Astrocyte of the cerebellum (primary cell): ENCODE data around the gene HDAC4.

Experiments used
- DNase-seq: peaks from one replicate; pipeline ENCODE4 v3.0.0-alpha.2; 2011; ENCODE audit warnings: low read depth
- H3K4me3 ChIP-seq: 2 replicates; pipeline ENCODE4 v1.5.1; 2011; ENCODE audit warnings: mild to moderate bottlenecking, low read depth, low read length, moderate library complexity
- in situ Hi-C: cut with HindIII; loops from 2 replicates; pipeline ENCODE4 v1.10.0; 2017; ENCODE audit warnings: low sequenced_read_pairs
- TF ChIP-seq, protein P1 (sequence below): IDR thresholded peaks from 2 replicates; pipeline ENCODE4 v1.5.1; 2012; ENCODE audit warnings: low read length, low read depth, moderate library complexity, mild to moderate bottlenecking; ENCODE audit errors: missing control alignments

HDAC4 gene

GRCh38 chr2:239022437-239023260, 378.2 kb downstream of the HDAC4 start:
- no peak overlapping the region for H3K4me3 ChIP-seq
- in situ Hi-C loops, result no loop called here
- TF ChIP-seq, protein P1, sequence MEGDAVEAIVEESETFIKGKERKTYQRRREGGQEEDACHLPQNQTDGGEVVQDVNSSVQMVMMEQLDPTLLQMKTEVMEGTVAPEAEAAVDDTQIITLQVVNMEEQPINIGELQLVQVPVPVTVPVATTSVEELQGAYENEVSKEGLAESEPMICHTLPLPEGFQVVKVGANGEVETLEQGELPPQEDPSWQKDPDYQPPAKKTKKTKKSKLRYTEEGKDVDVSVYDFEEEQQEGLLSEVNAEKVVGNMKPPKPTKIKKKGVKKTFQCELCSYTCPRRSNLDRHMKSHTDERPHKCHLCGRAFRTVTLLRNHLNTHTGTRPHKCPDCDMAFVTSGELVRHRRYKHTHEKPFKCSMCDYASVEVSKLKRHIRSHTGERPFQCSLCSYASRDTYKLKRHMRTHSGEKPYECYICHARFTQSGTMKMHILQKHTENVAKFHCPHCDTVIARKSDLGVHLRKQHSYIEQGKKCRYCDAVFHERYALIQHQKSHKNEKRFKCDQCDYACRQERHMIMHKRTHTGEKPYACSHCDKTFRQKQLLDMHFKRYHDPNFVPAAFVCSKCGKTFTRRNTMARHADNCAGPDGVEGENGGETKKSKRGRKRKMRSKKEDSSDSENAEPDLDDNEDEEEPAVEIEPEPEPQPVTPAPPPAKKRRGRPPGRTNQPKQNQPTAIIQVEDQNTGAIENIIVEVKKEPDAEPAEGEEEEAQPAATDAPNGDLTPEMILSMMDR, result no peak
- no peak for DNase-seq

DNA sequence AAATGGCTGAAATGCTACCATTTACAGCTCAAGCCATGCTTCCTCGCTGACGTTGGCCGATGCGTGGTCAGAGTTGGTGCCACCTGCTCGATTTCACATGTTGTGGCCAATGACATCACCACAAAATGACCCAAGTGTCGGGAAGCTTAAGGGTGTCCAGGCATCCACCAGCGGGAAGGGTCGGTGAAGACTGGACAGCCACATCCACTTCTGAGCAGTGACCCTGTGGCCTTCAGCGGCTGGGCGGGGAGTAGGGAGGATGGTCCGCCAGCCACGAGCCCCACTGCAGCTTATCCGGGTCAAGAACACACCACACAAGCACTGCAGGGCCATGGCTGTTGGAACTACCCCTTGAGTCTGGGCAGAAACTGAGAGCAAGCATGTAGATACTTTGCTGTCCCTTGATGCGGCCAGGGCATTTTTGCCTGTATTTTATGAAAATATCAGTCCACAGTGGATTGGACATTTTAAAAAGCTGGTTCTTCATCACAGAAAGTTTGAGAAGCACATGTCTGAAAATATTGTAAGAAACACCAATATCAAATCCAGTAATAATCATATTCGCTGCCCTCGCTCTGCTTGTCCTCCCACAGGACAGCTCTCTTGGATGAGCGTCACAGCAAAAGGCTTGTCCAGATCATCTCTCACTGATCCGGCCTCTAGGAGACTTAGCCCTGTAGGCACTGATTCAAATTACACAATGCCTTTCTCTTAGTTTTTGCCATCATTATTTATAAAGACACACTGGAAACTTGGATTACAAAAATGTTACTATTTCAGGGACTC, 379.0 kb downstream of the HDAC4 start:
- in situ Hi-C loops, result no loop called here
- no peak for DNase-seq
- TF ChIP-seq, protein P1, result no peak
- no peak overlapping the region for H3K4me3 ChIP-seq

DNA sequence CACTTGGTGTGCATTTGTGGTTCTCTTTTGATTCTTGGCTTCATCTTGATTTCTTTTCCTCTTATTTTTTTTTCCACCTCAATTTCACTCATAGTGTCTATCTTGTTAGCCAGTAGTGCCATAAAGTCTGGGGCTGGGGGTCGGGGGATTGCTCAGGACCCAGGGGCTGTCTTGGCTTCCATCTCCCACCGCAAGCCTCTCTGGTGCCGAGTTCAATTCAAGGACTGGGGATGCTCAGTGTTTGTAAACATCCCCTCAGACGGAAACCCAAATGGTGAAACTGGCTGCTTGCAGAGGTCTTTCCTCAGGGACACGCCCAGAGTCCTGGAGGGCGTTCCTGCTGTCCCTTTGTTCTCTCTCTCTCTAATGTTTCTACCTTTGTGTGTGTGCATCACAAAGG, 379.6 kb downstream of the HDAC4 start:
- in situ Hi-C loops, result no loop called here
- no peak overlapping the region for H3K4me3 ChIP-seq
- TF ChIP-seq, protein P1, result no peak

DNA sequence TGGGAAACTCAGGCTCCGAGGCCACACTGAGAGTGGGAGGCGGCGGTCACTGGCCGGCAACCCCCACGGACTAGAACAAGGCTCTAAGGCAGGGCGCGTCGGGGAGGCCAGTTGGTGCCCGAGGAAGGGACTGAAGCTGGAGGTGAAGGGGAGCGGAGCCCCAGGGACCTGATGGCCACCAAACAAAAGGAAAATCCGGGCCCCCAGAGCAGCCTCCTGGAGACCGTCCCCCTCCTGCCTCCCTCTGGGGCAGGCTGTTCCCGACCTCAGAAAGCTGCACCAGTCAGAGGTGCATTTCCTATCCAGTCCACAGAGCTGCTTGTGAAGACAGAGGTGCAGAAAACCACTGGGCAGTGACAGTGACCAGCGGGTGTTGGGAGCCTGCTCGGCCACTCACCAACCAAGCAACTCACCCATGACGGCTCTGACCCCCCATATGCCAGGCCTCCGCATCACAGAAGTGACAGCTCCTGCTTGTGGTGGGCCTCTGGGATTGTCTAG, 380.2 kb downstream of the HDAC4 start:
- H3K4me3 ChIP-seq, result no peak overlapping the region
- in situ Hi-C loops, result no loop called here
- TF ChIP-seq, protein P1, result no peak
- DNase-seq, result no peak

More for the DNA sequence above, 379.6 kb downstream of the HDAC4 start:
- no peak for DNase-seq

DNA sequence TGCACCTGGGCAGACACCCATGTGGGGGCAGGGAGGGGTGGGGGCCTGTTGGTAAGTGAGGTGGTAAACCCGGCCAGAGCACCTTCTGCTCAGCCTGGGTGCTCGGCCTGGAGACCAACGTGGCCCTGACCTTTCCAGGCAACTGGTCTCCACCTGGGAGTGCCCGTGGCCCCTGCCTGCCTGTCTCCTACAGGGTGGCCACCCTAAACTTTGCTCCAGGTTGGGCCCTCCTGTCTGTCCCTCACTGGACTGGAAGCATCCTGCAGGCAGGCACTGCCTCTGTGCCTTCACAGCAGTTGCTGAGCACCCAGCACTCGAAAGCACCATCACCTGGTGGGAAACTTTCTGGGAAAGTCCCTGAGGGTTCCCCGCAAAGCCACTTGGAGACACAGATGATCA, 381.6 kb downstream of the HDAC4 start:
- in situ Hi-C loops, result no loop called here
- no peak overlapping the region for H3K4me3 ChIP-seq
- DNase-seq, result no peak
- TF ChIP-seq, protein P1, result no peak

GRCh38 chr2:239018271-239019182, 382.3 kb downstream of the HDAC4 start:
- no peak for DNase-seq
- no peak overlapping the region for H3K4me3 ChIP-seq
- in situ Hi-C loops, result no loop called here
- TF ChIP-seq, protein P1, result no peak
